Karpas-422 (cell line): Measurements from ENCODE around the gene RITA1. TPM values are rescaled to one million over a fixed set of nuclear protein-coding genes. Genes with fewer than 3 reads are reported as not detected.
"Not testable (repeated sequence)": the region's sequence is repeated elsewhere in the genome, so short reads cannot be mapped to it uniquely, and the experiment has no call there.

Experiments used
- DNase-seq: peaks from one replicate; pipeline ENCODE4 v3.0.0-alpha.2; 2015
- H2AFZ ChIP-seq: fragments of 200-600 bp; sonication (generic); 2 replicates; pipeline ENCODE4 v1.6.1; 2014; ENCODE audit warnings: antibody characterized with exemption, low read length, mixed read lengths
- H3K27ac ChIP-seq: fragments of 200-600 bp; sonication (generic); 2 replicates; pipeline ENCODE4 v1.5.1; 2014; ENCODE audit warnings: mild to moderate bottlenecking, low read length, moderate library complexity
- H3K27me3 ChIP-seq: fragments of 200-600 bp; sonication (generic); 2 replicates; pipeline ENCODE4 v1.6.1; 2014; ENCODE audit warnings: low read length, mixed read lengths
- H3K36me3 ChIP-seq: fragments of 200-600 bp; sonication (generic); 2 replicates; pipeline ENCODE4 v1.6.1; 2014; ENCODE audit warnings: low read length, mixed read lengths; ENCODE audit not compliant: insufficient read depth
- H3K4me1 ChIP-seq: fragments of 200-600 bp; sonication (generic); 2 replicates; pipeline ENCODE4 v1.6.1; 2014; ENCODE audit warnings: mild to moderate bottlenecking, low read length, mixed read lengths
- H3K4me2 ChIP-seq: fragments of 200-600 bp; sonication (generic); 2 replicates; pipeline ENCODE4 v1.6.1; 2014; ENCODE audit warnings: low read length, low read depth, mild to moderate bottlenecking; ENCODE audit not compliant: poor library complexity, severe bottlenecking
- H3K4me3 ChIP-seq: fragments of 200-600 bp; sonication (generic); 2 replicates; pipeline ENCODE4 v1.5.1; 2014; ENCODE audit warnings: mild to moderate bottlenecking, antibody characterized with exemption, low read length, mixed read lengths
- H3K79me2 ChIP-seq: fragments of 200-600 bp; sonication (generic); 2 replicates; pipeline ENCODE4 v1.6.1; 2014; ENCODE audit warnings: mild to moderate bottlenecking, low read length, mixed read lengths
- H3K9ac ChIP-seq: fragments of 200-600 bp; sonication (generic); 2 replicates; pipeline ENCODE4 v1.6.0; 2014; ENCODE audit warnings: low read length
- H3K9me2 ChIP-seq: fragments of 200-600 bp; sonication (generic), shearing (Covaris generic); replicated peaks from 2 replicates; pipeline ENCODE4 v1.6.0; 2014; ENCODE audit warnings: mild to moderate bottlenecking, low read length, moderate library complexity; ENCODE audit not compliant: insufficient read depth
- H3K9me3 ChIP-seq: fragments of 300-700, 200-600 bp; sonication (generic); 2 replicates; pipeline ENCODE4 v1.6.1; 2014; ENCODE audit warnings: low read length, mixed read lengths
- H4K20me1 ChIP-seq: fragments of 200-600 bp; sonication (generic); 2 replicates; pipeline ENCODE4 v1.6.1; 2014; ENCODE audit warnings: mild to moderate bottlenecking, antibody characterized with exemption, low read length, low read depth; ENCODE audit not compliant: insufficient read depth
- total RNA-seq: library from RNA; depleted of rRNA; stranded (reverse); fragments of >200 nt; shearing (Covaris generic); gene quantifications from 2 replicates; pipeline ENCODE4 v1.2.3, GENCODE V29; 2014; ENCODE audit warnings: low replicate concordance; rRNA removed

The RITA1 gene
- total RNA-seq = 34.3 and 47.3 TPM in 2 replicates

GRCh38 chr12:113185180-113186032, at the start of gene RITA1, which contains the start of gene DDX54:
Gene RITA1, plus strand, starts transcription at chr12:113185721. Its CDS starts 1,026 bp downstream, at chr12:113186747.
Gene DDX54, minus strand, starts transcription at chr12:113185478. Its CDS starts 27 bp downstream, at chr12:113185451.
- Histone ChIP-seq H3K4me1 (peaks cover 32% of the 10 kb centered on the region), H2AFZ (peak within 1 kb of the TSS; percentile 64; the same call in 1 of the 2 replicates)

GRCh38 chr12:113136128-113136989, 49.2 kb upstream of the RITA1 start:
- Histone ChIP-seq H4K20me1 (no peaks in the 10 kb centered on the region), H3K27ac (no peak overlapping the region), H3K9ac (peak overlapping the region; percentile 41; the same call in 1 of the 2 replicates), H3K27me3 (no peaks in the 10 kb centered on the region), H3K4me3 (peak overlapping the region; percentile 62), H3K9me2 (no peaks in the 10 kb centered on the region), H3K79me2 (no peaks in the 10 kb centered on the region), H3K36me3 (no peaks in the 10 kb centered on the region), H2AFZ (peak overlapping the region; percentile 90; the same call in 1 of the 2 replicates), H3K9me3 (no peaks in the 10 kb centered on the region), H3K4me1 (peaks cover 38% of the 10 kb centered on the region), H3K4me2 (peak overlapping the region; percentile 80)
- peak; percentile 72 for DNase-seq

More at GRCh38 chr12:113185180-113186032, at the start of gene RITA1, which contains the start of gene DDX54:
- no peaks in the 10 kb centered on the region for H3K27me3 ChIP-seq
- H3K4me2 ChIP-seq = peak within 1 kb of the TSS; percentile 82
- H3K9me2 ChIP-seq = no peaks in the 10 kb centered on the region
- H3K79me2 ChIP-seq = peaks cover 64% of the 10 kb centered on the region
- DNase-seq = peak; percentile 92
- H4K20me1 ChIP-seq = peaks cover 9% of the 10 kb centered on the region; the same call in 1 of the 2 replicates
- H3K9me3 ChIP-seq = no peaks in the 10 kb centered on the region
- peak within 1 kb of the TSS; percentile 96 for H3K9ac ChIP-seq
- H3K36me3 ChIP-seq = peaks cover 19% of the 10 kb centered on the region
- peak within 1 kb of the TSS; percentile 85 for H3K27ac ChIP-seq
- H3K4me3 ChIP-seq = peak within 1 kb of the TSS; percentile 92

- H3K4me2 ChIP-seq = no peak overlapping the region
- no peak for DNase-seq
- peaks cover 38% of the 10 kb centered on the region for H3K4me1 ChIP-seq
- no peak overlapping the region for H2AFZ ChIP-seq
- H3K9ac ChIP-seq = no peak overlapping the region
- H3K27ac ChIP-seq = no peak overlapping the region
- no peaks in the 10 kb centered on the region for H3K79me2 ChIP-seq
- no peaks in the 10 kb centered on the region for H3K36me3 ChIP-seq
- H4K20me1 ChIP-seq = no peaks in the 10 kb centered on the region
- H3K27me3 ChIP-seq = no peaks in the 10 kb centered on the region
- H3K9me2 ChIP-seq = no peaks in the 10 kb centered on the region
- H3K4me3 ChIP-seq = no peak overlapping the region
- H3K9me3 ChIP-seq = no peaks in the 10 kb centered on the region
Measured at GRCh38 chr12:113136990-113137511, 48.5 kb upstream of the RITA1 start.

- Histone ChIP-seq H4K20me1 (no peaks in the 10 kb centered on the region), H2AFZ (no peak overlapping the region), H3K9me3 (no peaks in the 10 kb centered on the region), H3K27me3 (no peaks in the 10 kb centered on the region), H3K4me1 (peaks cover 44% of the 10 kb centered on the region), H3K4me3 (no peak overlapping the region), H3K27ac (no peak overlapping the region), H3K9me2 (no peaks in the 10 kb centered on the region), H3K4me2 (no peak overlapping the region), H3K9ac (no peak overlapping the region), H3K36me3 (no peaks in the 10 kb centered on the region), H3K79me2 (no peaks in the 10 kb centered on the region)
- no peak for DNase-seq
Measured at GRCh38 chr12:113137861-113138783, 47.4 kb upstream of the RITA1 start.

GRCh38 chr12:113138826-113139225, 46.7 kb upstream of the RITA1 start:
- Histone ChIP-seq H3K36me3 (no peaks in the 10 kb centered on the region), H3K9me3 (no peaks in the 10 kb centered on the region), H3K9me2 (no peaks in the 10 kb centered on the region), H3K79me2 (no peaks in the 10 kb centered on the region), H4K20me1 (no peaks in the 10 kb centered on the region), H3K4me3 (no peak overlapping the region), H3K4me1 (peaks cover 37% of the 10 kb centered on the region), H3K27me3 (no peaks in the 10 kb centered on the region), H2AFZ (no peak overlapping the region), H3K27ac (no peak overlapping the region), H3K4me2 (no peak overlapping the region), H3K9ac (no peak overlapping the region)
- no peak for DNase-seq

- no peaks in the 10 kb centered on the region for H3K9me3 ChIP-seq
- no peaks in the 10 kb centered on the region for H3K9me2 ChIP-seq
- H3K36me3 ChIP-seq = no peaks in the 10 kb centered on the region
- H4K20me1 ChIP-seq = no peaks in the 10 kb centered on the region
- no peaks in the 10 kb centered on the region for H3K27me3 ChIP-seq
- H2AFZ ChIP-seq = no peak overlapping the region
- no peak overlapping the region for H3K4me3 ChIP-seq
- no peak for DNase-seq
- no peak overlapping the region for H3K4me2 ChIP-seq
- H3K79me2 ChIP-seq = no peaks in the 10 kb centered on the region
- peaks cover 20% of the 10 kb centered on the region for H3K4me1 ChIP-seq
- H3K27ac ChIP-seq = no peak overlapping the region
- H3K9ac ChIP-seq = no peak overlapping the region
Measured at GRCh38 chr12:113140706-113141105, 44.8 kb upstream of the RITA1 start.

GRCh38 chr12:113141716-113142115, 43.8 kb upstream of the RITA1 start:
- H3K9ac ChIP-seq, H3K9me3 ChIP-seq, H4K20me1 ChIP-seq, DNase-seq, H3K79me2 ChIP-seq, H3K4me2 ChIP-seq, H3K27me3 ChIP-seq, H3K36me3 ChIP-seq, H3K27ac ChIP-seq, H2AFZ ChIP-seq, H3K4me3 ChIP-seq, H3K9me2 ChIP-seq: not testable (repeated sequence)
- peaks cover 12% of the 10 kb centered on the region for H3K4me1 ChIP-seq
